ENCODE results near the gene USP13.

Gene USP13

DNA sequence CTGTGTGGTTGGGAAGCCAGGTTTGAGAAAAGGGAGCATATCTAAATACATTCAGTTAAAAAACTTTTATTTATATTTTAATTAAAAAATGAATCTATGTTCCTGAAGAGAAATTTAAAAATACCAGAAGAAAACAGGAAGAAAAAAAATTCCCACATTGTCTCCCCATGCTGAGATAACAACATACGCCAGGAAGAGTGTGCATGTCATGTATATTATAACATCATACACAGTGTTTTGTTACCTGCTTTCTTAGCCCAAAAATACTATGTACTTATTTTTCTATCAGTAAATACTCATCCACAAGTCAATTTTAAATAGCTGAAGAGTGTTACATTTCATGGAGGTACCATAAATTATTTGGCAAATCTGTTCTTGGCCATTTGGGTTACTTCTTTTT is 18.5 kb downstream of the USP13 start:
- DNase-seq (ENCODE audit: low read depth): no peak
- TF ChIP-seq, protein P1, sequence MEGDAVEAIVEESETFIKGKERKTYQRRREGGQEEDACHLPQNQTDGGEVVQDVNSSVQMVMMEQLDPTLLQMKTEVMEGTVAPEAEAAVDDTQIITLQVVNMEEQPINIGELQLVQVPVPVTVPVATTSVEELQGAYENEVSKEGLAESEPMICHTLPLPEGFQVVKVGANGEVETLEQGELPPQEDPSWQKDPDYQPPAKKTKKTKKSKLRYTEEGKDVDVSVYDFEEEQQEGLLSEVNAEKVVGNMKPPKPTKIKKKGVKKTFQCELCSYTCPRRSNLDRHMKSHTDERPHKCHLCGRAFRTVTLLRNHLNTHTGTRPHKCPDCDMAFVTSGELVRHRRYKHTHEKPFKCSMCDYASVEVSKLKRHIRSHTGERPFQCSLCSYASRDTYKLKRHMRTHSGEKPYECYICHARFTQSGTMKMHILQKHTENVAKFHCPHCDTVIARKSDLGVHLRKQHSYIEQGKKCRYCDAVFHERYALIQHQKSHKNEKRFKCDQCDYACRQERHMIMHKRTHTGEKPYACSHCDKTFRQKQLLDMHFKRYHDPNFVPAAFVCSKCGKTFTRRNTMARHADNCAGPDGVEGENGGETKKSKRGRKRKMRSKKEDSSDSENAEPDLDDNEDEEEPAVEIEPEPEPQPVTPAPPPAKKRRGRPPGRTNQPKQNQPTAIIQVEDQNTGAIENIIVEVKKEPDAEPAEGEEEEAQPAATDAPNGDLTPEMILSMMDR (IDR thresholded peaks at IDR 0.05; ENCODE audit: low read depth, low read length, missing control alignments): no peak
- H3K4me3 ChIP-seq (ENCODE audit: low read depth, low read length): no peak overlapping the region

DNA sequence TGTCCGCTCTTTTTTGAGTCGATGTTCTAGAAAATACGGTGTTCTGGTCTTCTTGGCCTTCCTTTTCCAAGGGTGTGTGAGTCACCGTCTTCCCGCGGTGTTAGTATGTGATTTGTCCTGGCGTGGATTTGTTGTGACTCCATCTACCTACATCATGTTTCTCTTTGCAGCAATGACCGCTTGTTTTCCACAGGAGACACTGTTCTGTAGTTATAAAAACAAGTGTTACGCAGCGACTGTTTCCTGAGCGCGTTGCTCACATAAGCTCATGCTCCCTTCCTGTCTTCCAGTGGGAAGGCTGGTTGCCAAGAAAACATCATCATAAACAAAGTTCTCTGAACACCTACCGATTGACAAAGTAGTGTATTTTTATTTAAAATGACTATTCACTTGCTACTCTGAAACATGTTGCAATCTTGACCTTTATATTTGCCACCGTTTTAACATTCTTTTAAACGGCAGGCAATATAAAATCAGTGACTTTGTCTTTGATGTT is 19.0 kb downstream of the USP13 start:
- H3K4me3 ChIP-seq (ENCODE audit: low read depth, low read length): no peak overlapping the region
- DNase-seq (ENCODE audit: low read depth): no peak

DNA sequence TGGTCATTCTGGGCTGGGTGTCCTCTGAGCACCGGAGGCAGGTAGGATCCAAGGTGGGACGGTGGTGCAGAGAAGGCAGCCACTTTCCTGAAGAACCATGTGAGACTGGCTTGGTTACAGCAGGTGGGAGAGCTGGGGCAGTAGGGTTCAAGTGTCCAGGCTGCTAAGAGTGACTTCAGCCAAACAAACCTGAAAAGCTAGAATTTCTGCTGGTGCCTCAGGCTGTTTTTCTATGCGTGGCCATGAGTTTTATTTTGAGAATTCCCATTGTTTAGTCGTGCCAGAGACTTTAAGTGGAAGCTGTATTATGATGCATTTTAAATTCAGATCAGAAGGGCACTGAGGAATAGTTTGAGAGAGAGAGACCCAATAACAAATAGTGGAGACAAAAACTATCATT is 20.1 kb downstream of the USP13 start:
- DNase-seq (ENCODE audit: low read depth): no peak
- no peak overlapping the region for H3K4me3 ChIP-seq (ENCODE audit: low read depth, low read length)
- TF ChIP-seq, protein P1 (IDR thresholded peaks at IDR 0.05; ENCODE audit: low read depth, low read length, missing control alignments): no peak

More for the DNA sequence above, 19.0 kb downstream of the USP13 start:
- TF ChIP-seq, protein P1 (IDR thresholded peaks at IDR 0.05; ENCODE audit: low read depth, low read length, missing control alignments): no peak

DNA sequence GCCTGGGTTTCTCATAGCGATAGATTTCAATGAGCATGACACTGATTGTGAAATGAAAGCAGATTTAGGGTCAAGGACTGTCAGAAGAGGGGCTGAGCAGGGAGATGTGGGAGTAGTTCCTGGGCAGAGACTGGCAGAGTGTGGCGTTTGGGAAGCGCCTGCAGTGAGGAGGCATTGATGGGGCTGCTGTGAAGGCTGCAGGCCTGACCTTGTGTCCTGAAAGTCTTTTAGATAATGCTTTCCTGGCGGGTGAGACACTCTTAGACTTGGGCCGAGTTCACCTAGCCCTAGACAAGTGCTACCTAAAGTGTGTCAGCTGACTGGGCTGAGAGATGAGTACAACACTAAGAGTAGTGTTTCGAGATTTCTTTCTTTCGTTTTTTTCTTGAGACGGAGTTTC is 20.7 kb downstream of the USP13 start:
- TF ChIP-seq, protein P1 (IDR thresholded peaks at IDR 0.05; ENCODE audit: low read depth, low read length, missing control alignments): no peak
- no peak for DNase-seq (ENCODE audit: low read depth)
- H3K4me3 ChIP-seq (ENCODE audit: low read depth, low read length): no peak overlapping the region

DNA sequence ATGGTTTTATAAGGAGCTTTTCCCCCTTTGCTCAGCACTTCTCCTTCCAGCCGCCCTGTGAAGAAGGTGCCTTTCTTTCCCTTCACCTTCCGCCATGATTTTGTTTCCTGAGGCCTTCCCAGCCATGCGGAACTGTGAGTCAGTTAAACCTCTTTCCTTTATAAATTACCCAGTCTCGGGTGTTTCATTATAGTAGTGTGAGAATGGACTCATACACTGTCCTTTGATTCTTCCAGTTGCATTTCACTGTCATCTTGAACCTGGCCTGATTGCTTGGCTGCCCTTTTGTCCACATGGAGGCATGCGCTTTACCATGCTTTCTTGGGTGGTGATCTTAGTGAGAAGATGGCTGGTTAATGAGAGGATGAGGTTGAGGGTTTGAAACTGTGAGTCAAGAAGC is 23.2 kb downstream of the USP13 start:
- DNase-seq (ENCODE audit: low read depth): no peak
- no peak overlapping the region for H3K4me3 ChIP-seq (ENCODE audit: low read depth, low read length)
- TF ChIP-seq, protein P1 (IDR thresholded peaks at IDR 0.05; ENCODE audit: low read depth, low read length, missing control alignments): no peak

DNA sequence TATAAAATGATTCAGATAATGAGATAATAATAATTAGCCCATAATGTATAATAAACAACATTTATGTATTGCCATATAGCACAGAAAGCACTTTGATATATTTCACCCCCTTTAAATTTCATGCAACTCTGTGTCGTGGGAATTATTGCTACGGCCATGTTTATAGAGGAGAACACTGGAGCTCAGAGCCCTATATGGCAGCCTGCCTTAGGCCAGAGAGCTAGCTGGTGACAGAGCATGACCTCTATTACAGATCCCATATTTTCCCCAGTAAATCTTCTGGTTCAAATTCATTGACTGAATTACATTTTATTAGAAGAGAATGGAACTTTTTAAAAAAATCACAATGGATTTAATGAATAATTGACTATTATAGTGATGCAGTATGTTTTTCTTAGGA is 25.0 kb downstream of the USP13 start:
- DNase-seq (ENCODE audit: low read depth): no peak
- TF ChIP-seq, protein P1 (IDR thresholded peaks at IDR 0.05; ENCODE audit: low read depth, low read length, missing control alignments): no peak
- H3K4me3 ChIP-seq (ENCODE audit: low read depth, low read length): no peak overlapping the region

DNA sequence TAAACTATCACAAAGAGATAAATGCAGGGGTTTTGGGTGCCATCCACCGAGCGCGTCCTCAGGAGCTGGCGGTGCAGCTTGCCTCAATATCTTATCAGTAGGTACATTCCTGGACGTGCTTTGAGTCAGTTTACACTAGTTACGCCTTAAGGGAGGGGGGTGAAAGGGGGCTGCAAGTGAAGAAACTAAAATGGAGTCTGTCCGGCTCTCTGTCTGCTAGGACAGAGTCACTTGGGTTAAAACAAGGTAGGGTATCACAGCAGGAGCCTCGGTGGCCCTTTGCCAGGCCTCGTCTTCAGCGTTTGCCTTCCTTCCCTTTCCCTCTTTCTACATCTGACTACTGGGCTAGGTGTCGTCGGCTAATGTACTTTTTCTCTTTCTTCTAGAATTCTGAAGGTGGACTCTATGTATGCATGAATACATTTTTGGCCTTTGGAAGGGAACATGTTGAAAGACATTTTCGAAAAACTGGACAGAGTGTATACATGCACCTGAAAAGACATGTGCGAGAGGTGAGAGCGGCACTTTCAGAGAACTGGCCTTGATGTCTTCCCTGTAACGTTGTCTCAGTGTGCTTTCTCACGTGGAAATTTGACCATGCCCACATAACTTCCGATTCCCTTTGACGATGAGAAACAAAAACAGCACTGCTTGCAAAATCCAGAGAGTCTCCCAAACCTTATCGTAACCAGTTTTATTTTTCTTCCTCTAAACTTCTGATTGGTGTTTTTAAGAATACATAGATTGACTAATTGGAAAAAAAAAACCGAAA is 28.8 kb downstream of the USP13 start:
- TF ChIP-seq, protein P1 (IDR thresholded peaks at IDR 0.05; ENCODE audit: low read depth, low read length, missing control alignments): no peak
- no peak overlapping the region for H3K4me3 ChIP-seq (ENCODE audit: low read depth, low read length)
- DNase-seq (ENCODE audit: low read depth): no peak
